ENCODE measurements around the gene BRD1. TPM values are rescaled to one million over a fixed set of nuclear protein-coding genes. Genes with fewer than 3 reads are reported as not detected.
"Not testable (repeated sequence)": the region's sequence is repeated elsewhere in the genome, so short reads cannot be mapped to it uniquely, and the experiment has no call there.

Gene BRD1
- total RNA-seq, 2 donors from 2014 or later = 32.9 to 34.9 TPM

- intact Hi-C loops (cut with DNase I, micrococcal nuclease) = loop anchor here in 1 of 2 donors (10.0 kb wide), 1 partner anchor 59 kb away; the partner anchor contains the start of genes ALG12 and CRELD2
- ATAC-seq (peak; percentile 30), DNase-seq (peak in 1 of 2 donors; percentile 54)
Measured at GRCh38 chr22:49855251-49855911, 27.7 kb upstream of the BRD1 start.

- intact Hi-C loops (cut with DNase I, micrococcal nuclease) = loop anchor here in 1 of 2 donors (10.0 kb wide), 1 partner anchor 61 kb away; the partner anchor contains the start of genes ALG12 and CRELD2
- DNase-seq = peak in 1 of 2 donors; percentile 59
- ATAC-seq = peak; percentile 7
Measured at GRCh38 chr22:49853981-49854831, 26.5 kb upstream of the BRD1 start.

- DNase-seq = peak; percentile 97 to 100
- intact Hi-C loops (cut with DNase I, micrococcal nuclease) = loop anchor here in 1 of 2 donors (10.0 kb wide), 1 partner anchor 62 kb away; the partner anchor contains the start of genes ALG12 and CRELD2
- peak; percentile 85 for ATAC-seq
Measured at GRCh38 chr22:49852898-49853894, 25.5 kb upstream of the BRD1 start, which contains the start of gene ZBED4. Gene ZBED4, plus strand, starts transcription at chr22:49853844. Its CDS starts 29,819 bp downstream, at chr22:49883663.

GRCh38 chr22:49852568-49852897 is 24.9 kb upstream of the BRD1 start:
- DNase-seq, ATAC-seq: not testable (repeated sequence)
- intact Hi-C loops (cut with DNase I, micrococcal nuclease) = loop anchor here in 1 of 2 donors (10.0 kb wide), 1 partner anchor 62 kb away; the partner anchor contains the start of genes ALG12 and CRELD2

GRCh38 chr22:49850959-49851802 is 23.5 kb upstream of the BRD1 start:
- intact Hi-C loops (cut with DNase I, micrococcal nuclease) = loop anchor here in 1 of 2 donors (10.0 kb wide), 1 partner anchor 64 kb away; the partner anchor contains the start of genes ALG12 and CRELD2
- DNase-seq = no peak
- no peak for ATAC-seq

GRCh38 chr22:49850021-49850911 is 22.6 kb upstream of the BRD1 start:
- ATAC-seq = no peak
- intact Hi-C loops (cut with DNase I, micrococcal nuclease) = loop anchor here in 1 of 2 donors (10.0 kb wide), 1 partner anchor 65 kb away; the partner anchor contains the start of genes ALG12 and CRELD2
- DNase-seq = no peak

GRCh38 chr22:49849161-49850020 is 21.7 kb upstream of the BRD1 start:
- intact Hi-C loops (cut with DNase I, micrococcal nuclease) = loop anchor here in 1 of 2 donors (10.0 kb wide), 1 partner anchor 65 kb away; the partner anchor contains the start of genes ALG12 and CRELD2
- DNase-seq (no peak), ATAC-seq (no peak)

- intact Hi-C loops (cut with DNase I, micrococcal nuclease) = no loop called here
- ATAC-seq = no peak
- no peak for DNase-seq
Measured at GRCh38 chr22:49848690-49849160, 21.1 kb upstream of the BRD1 start.

GRCh38 chr22:49847751-49848689 is 20.3 kb upstream of the BRD1 start:
- ATAC-seq (no peak), DNase-seq (peak in 1 of 2 donors; percentile 53)
- intact Hi-C loops (cut with DNase I, micrococcal nuclease) = no loop called here

- ATAC-seq (no peak), DNase-seq (no peak)
- intact Hi-C loops (cut with DNase I, micrococcal nuclease) = no loop called here
Measured at GRCh38 chr22:49845666-49846459, 18.2 kb upstream of the BRD1 start.

GRCh38 chr22:49845241-49845640 is 17.6 kb upstream of the BRD1 start:
- intact Hi-C loops (cut with DNase I, micrococcal nuclease) = no loop called here
- ATAC-seq (no peak), DNase-seq (no peak)

GRCh38 chr22:49838771-49839717 is 11.4 kb upstream of the BRD1 start:
- peak; percentile 27 for ATAC-seq
- intact Hi-C loops (cut with DNase I, micrococcal nuclease) = no loop called here
- DNase-seq = peak in 1 of 2 donors; percentile 50

All from left colon (tissue), 2 donors.